LNCaP clone FGC (cell line): ENCODE measurements around the gene PLXNC1.

Source experiments
- DNase-seq: peaks from one replicate; pipeline ENCODE4 v3.0.0-alpha.2; 2011; ENCODE audit warnings: low read depth
- H3K4me3 ChIP-seq: 2 replicates; pipeline ENCODE4 v1.5.1; 2011; ENCODE audit warnings: mild to moderate bottlenecking, low read depth, low read length, control low read depth
- CTCF ChIP-seq: IDR thresholded peaks from 2 replicates; pipeline ENCODE4 v1.5.1; 2012; ENCODE audit warnings: mild to moderate bottlenecking; ENCODE audit not compliant: control insufficient read depth, insufficient read depth; ENCODE audit errors: extremely low read depth

The PLXNC1 gene

GRCh38 chr12:94172031-94172430 is 23.7 kb downstream of the PLXNC1 start:
- no peak for DNase-seq
- H3K4me3 ChIP-seq = no peak overlapping the region
- no peak for TF ChIP-seq CTCF

- no peak overlapping the region for H3K4me3 ChIP-seq
- no peak for DNase-seq
- TF ChIP-seq CTCF = no peak
Measured at GRCh38 chr12:94172973-94173372, 24.6 kb downstream of the PLXNC1 start.

- no peak for DNase-seq
- no peak overlapping the region for H3K4me3 ChIP-seq
- no peak for TF ChIP-seq CTCF
Measured at GRCh38 chr12:94173660-94174265, 25.4 kb downstream of the PLXNC1 start.

GRCh38 chr12:94174576-94174975 is 26.2 kb downstream of the PLXNC1 start:
- no peak for TF ChIP-seq CTCF
- no peak for DNase-seq

GRCh38 chr12:94175763-94176668 is 27.6 kb downstream of the PLXNC1 start:
- no peak for TF ChIP-seq CTCF
- DNase-seq = no peak
- no peak overlapping the region for H3K4me3 ChIP-seq

More at GRCh38 chr12:94174576-94174975, 26.2 kb downstream of the PLXNC1 start:
- no peak overlapping the region for H3K4me3 ChIP-seq

- no peak overlapping the region for H3K4me3 ChIP-seq
- TF ChIP-seq CTCF = no peak
- DNase-seq = no peak
Measured at GRCh38 chr12:94178054-94178453, 29.7 kb downstream of the PLXNC1 start.
